Measurements from ENCODE around the gene HSPA12A. TPM values are rescaled to one million over a fixed set of nuclear protein-coding genes. Genes with fewer than 3 reads are reported as not detected.

HSPA12A gene
- polyA plus RNA-seq, 2 of the 4 experiments (the other 2 are of a cell fraction), result 16.9 to 17.0 TPM

GRCh38 chr10:116785867-116786266 is 43.5 kb upstream of the HSPA12A start:
- CTCF ChIA-PET, result interaction anchor here (1.1 to 38.0 kb wide), 8 partner anchors 11 to 386 kb away, joined by 3 to 1061 read pairs (median 31); no protein-coding TSS in a partner anchor
- no peak for ATAC-seq
- WGBS (ENCODE audit: missing lambda C conversion rate), result 83% methylated on average over 8 of the region's 8 CpGs

GRCh38 chr10:116785282-116785681 is 42.9 kb upstream of the HSPA12A start:
- no peak for DNase-seq (ENCODE audit: low read depth in 1 of 2, low spot score in 1 of 2)
- Histone ChIP-seq H3K27ac (no peak overlapping the region), H3K4me1 (no peaks in the 10 kb centered on the region), H3K4me3 (no peak overlapping the region), H3K9me3 (no peaks in the 10 kb centered on the region), H3K4me2 (no peak overlapping the region)
- WGBS (ENCODE audit: missing lambda C conversion rate), result 58% methylated on average over 11 of the region's 11 CpGs
- no peak for ATAC-seq
- ChIA-PET POLR2A (no interaction called here), CTCF (interaction anchor here (0.6 to 38.0 kb wide), 6 partner anchors 11 to 386 kb away, joined by 3 to 1061 read pairs (median 22); no protein-coding TSS in a partner anchor)
- no peak for FAIRE-seq
- no peak for TF ChIP-seq HOXB13 (CRISPR knock-in tag; IDR thresholded peaks at IDR 0.05; ENCODE audit: low read depth)
- no peak for TF ChIP-seq HOXA7 (CRISPR knock-in tag; IDR thresholded peaks at IDR 0.05)
- no peak for TF ChIP-seq PBX3 (IDR thresholded peaks at IDR 0.05)
- TF ChIP-seq CEBPB (IDR thresholded peaks at IDR 0.05), result no peak
- TF ChIP-seq RCOR1 (IDR thresholded peaks at IDR 0.05; ENCODE audit: low read depth, low read length), result no peak
- no peak for TF ChIP-seq ZNF302 (CRISPR knock-in tag; IDR thresholded peaks at IDR 0.05)
- TF ChIP-seq EHF (CRISPR knock-in tag; IDR thresholded peaks at IDR 0.05), result no peak
- TF ChIP-seq HDAC2 (IDR thresholded peaks at IDR 0.05), result no peak
- TF ChIP-seq JUN (IDR thresholded peaks at IDR 0.05), result no peak
- TF ChIP-seq SREBF2 (IDR thresholded peaks at IDR 0.05), result no peak
- TF ChIP-seq HES2 (IDR thresholded peaks at IDR 0.05), result no peak

More at GRCh38 chr10:116785867-116786266, 43.5 kb upstream of the HSPA12A start:
- H3K4me1 ChIP-seq, result no peaks in the 10 kb centered on the region
- POLR2A ChIA-PET, result no interaction called here
- no peak overlapping the region for H3K4me3 ChIP-seq
- H3K27ac ChIP-seq, result no peak overlapping the region
- H3K9me3 ChIP-seq, result no peaks in the 10 kb centered on the region
- FAIRE-seq, result no peak
- no peak for DNase-seq (ENCODE audit: low read depth in 1 of 2, low spot score in 1 of 2)
- TF ChIP-seq KDM1A (IDR thresholded peaks at IDR 0.05; ENCODE audit: low read depth) (no peak), HOXA7 (CRISPR knock-in tag; IDR thresholded peaks at IDR 0.05) (no peak), PHF8 (IDR thresholded peaks at IDR 0.05; ENCODE audit: borderline replicate concordance, low read depth) (no peak), E2F6 (IDR thresholded peaks at IDR 0.05; ENCODE audit: borderline replicate concordance, low read depth) (no peak), NPAS2 (CRISPR knock-in tag; IDR thresholded peaks at IDR 0.05; ENCODE audit: borderline replicate concordance) (no peak), MAFK (IDR thresholded peaks at IDR 0.05; ENCODE audit: partially characterized antibody) (no peak), BHLHE40 (IDR thresholded peaks at IDR 0.05; ENCODE audit: low read depth, low read length) (no peak), MAX (IDR thresholded peaks at IDR 0.05) (no peak), EHMT2 (IDR thresholded peaks at IDR 0.05; ENCODE audit: low read depth) (no peak), REST (IDR thresholded peaks at IDR 0.05) (no peak), POLR2AphosphoS2 (conservative IDR thresholded peaks at IDR 0.05; ENCODE audit: low read length) (no peak), NFE2L2 (conservative IDR thresholded peaks at IDR 0.05; ENCODE audit: low read length) (no peak), POLR2A (IDR thresholded peaks at IDR 0.05; ENCODE audit: low read length) (no peak), NR3C1 (IDR thresholded peaks at IDR 0.05) (no peak), CBX2 (IDR thresholded peaks at IDR 0.05; ENCODE audit: borderline replicate concordance, low read depth) (no peak), BCL3 (IDR thresholded peaks at IDR 0.05) (no peak), HDAC2 (IDR thresholded peaks at IDR 0.05) (no peak), FOXS1 (CRISPR knock-in tag; IDR thresholded peaks at IDR 0.05) (no peak)
- no peak overlapping the region for H3K4me2 ChIP-seq
